ENCODE data around the gene COG8.

Gene COG8

DNA sequence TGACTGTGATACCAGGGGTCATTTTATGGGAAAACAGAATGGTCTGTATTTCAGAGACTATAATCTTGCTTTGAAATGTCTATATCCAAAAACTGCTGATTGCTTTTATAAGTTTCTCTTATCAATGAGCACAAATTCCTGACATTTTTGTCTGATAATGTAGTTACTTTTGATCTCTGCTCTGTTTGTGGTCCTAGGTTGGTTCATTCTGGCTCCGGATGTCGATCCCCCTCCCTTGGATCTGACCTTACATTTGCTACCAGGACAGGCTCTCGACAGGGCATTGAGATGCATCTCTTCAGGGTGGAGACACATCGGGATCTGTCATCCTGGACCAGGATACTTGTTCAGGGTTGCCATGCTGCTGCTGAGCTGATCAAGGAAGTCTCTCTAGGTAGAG lies 55.5 kb downstream of the COG8 start:
- DNase-seq (ENCODE audit: low read depth, low spot score), result no peak
- POLR2A ChIA-PET, result no interaction called here
- CTCF ChIA-PET, result interaction anchor here (1.0 to 8.2 kb wide), 6 partner anchors 96 to 133 kb away, joined by 3 to 201 read pairs (median 4); partner anchors contain the start of gene SNTB2
- H3K4me3 ChIP-seq (ENCODE audit: low read depth, low read length), result no peak overlapping the region
- no peak for TF ChIP-seq CTCF (IDR thresholded peaks at IDR 0.05; ENCODE audit: insufficient read depth, low read length, missing control alignments)

GRCh38 chr16:69277413-69277812 lies 62.0 kb downstream of the COG8 start:
- no peak for TF ChIP-seq CTCF (IDR thresholded peaks at IDR 0.05; ENCODE audit: insufficient read depth, low read length, missing control alignments)
- H3K4me3 ChIP-seq (ENCODE audit: low read depth, low read length), result no peak overlapping the region
- ChIA-PET POLR2A (interaction anchor here (1.5 kb wide), 1 partner anchor 127 kb away, joined by 3 read pairs; no protein-coding TSS in a partner anchor), CTCF (interaction anchor here (1.1 to 2.3 kb wide), 3 partner anchors 8 to 127 kb away, joined by 4 to 19 read pairs (median 5); no protein-coding TSS in a partner anchor)
- DNase-seq (ENCODE audit: low read depth, low spot score), result no peak
